Dendritic cell treated with granulocyte-macrophage colony-stimulating factor and Interleukin-4, amounts not matched to agents 40 ng/mL and 50 ng/mL, for 4 days (primary cell): Measurements from ENCODE around the gene RPL18A.

Experiments
- H3K27ac Mint-ChIP-seq: one replicate; pipeline ENCODE4 v1.8.0; 2022; ENCODE audit warnings: mild to moderate bottlenecking, mixed read lengths
- H3K27me3 Mint-ChIP-seq: one replicate; pipeline ENCODE4 v1.8.0; 2022; ENCODE audit warnings: mild to moderate bottlenecking, mixed read lengths
- H3K36me3 Mint-ChIP-seq: one replicate; pipeline ENCODE4 v1.8.0; 2022; ENCODE audit warnings: low read depth, mixed read lengths
- H3K4me1 Mint-ChIP-seq: one replicate; pipeline ENCODE4 v1.8.0; 2022; ENCODE audit warnings: low read depth, mixed read lengths
- H3K4me3 Mint-ChIP-seq: one replicate; pipeline ENCODE4 v1.8.0; 2022; ENCODE audit warnings: mild to moderate bottlenecking, moderate library complexity, mixed read lengths
- H3K9me3 Mint-ChIP-seq: one replicate; pipeline ENCODE4 v1.8.0; 2022; ENCODE audit warnings: mixed read lengths
- intact Hi-C: fragments of 100-400 bp; cut with micrococcal nuclease; formaldehyde crosslinking; loops from one replicate; pipeline ENCODE4 v1.15.0; 2022

The RPL18A gene

DNA sequence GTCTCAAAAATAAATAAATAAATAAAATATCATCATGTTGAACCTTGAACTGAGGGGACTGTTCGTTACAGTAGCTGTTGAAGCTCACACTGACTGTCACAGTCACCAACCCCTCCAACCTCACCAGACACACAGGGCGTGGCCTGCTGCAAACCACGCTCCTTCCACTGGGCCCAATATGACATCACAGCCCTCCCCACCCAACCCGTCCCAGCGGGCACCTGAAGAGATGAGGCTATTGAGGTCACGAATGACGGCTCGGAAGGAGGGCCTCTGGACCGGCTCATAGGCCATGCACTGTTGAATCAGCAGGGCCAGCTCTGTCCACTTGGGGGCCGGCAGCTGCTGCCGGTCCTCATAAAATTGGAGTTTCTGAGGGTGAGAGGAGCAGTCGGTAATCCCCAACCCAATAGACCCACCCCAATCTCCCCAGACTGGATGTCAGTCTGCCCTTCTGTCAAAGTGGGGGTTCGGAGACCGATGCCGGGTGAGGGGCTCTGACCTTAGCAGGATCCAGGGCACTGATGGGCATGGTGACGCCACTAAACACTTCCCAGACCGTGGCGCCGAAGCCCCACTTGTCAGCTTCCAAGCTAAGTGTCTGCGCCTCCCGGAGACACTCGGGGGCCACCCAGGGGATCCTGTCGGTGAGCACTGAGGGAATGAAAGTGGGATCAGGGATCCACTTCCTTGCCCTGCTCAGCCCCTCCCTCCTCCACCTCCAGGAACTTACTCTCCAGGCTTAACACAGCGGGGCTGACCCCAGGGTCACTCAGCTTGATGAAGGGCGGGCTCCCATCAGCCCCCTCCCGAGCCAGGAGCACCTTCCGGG, 25.1 kb upstream of the RPL18A start:
- H3K27ac Mint-ChIP-seq: no peak overlapping the region
- no peaks in the 10 kb centered on the region for H3K9me3 Mint-ChIP-seq
- peaks cover 88% of the 10 kb centered on the region for H3K36me3 Mint-ChIP-seq
- no peaks in the 10 kb centered on the region for H3K4me1 Mint-ChIP-seq
- no peak overlapping the region for H3K4me3 Mint-ChIP-seq
- H3K27me3 Mint-ChIP-seq: no peaks in the 10 kb centered on the region
- intact Hi-C loops: no loop called here

DNA sequence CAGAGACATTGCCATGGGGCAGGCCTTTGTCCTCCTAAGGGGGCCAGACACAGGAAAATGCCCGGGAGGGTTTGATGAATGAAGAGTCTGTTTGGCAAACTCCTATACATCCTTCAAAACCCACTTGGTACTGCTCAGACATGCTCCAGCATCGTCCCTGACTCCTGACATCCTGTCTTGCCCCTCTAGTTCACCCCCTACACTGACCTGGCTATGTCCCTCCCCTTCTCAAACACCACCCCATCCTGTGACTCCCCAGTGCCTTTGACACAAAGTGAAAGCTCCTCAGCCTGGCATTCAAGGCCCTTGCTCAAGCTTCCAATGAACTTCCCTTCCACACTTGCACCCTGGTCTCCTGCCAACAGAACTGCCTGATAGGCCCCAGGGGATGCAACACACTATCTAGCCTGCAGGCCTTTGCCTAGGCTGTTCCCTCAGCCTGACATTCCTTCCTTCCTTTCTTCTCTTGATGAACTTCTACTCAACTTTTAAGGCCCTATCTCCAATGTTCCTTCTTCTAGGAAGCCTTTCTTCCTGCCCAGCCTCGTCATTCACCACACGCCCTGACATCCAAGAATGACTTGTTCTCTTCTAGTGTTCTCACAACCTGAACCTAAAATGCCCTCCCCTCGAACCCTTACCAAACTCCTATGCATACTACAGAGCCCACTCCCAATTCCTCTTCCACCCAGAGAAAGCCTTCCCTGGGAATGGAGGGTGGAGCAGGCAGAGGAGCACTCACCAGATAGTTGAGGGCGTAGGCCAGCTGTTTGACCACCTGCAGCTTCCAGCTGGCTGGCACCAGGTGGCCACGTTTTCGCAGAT, 24.3 kb upstream of the RPL18A start:
- no peaks in the 10 kb centered on the region for H3K27me3 Mint-ChIP-seq
- no peaks in the 10 kb centered on the region for H3K4me1 Mint-ChIP-seq
- no peaks in the 10 kb centered on the region for H3K9me3 Mint-ChIP-seq
- no peak overlapping the region for H3K27ac Mint-ChIP-seq
- intact Hi-C loops: no loop called here
- H3K4me3 Mint-ChIP-seq: no peak overlapping the region
- H3K36me3 Mint-ChIP-seq: peaks cover 88% of the 10 kb centered on the region

DNA sequence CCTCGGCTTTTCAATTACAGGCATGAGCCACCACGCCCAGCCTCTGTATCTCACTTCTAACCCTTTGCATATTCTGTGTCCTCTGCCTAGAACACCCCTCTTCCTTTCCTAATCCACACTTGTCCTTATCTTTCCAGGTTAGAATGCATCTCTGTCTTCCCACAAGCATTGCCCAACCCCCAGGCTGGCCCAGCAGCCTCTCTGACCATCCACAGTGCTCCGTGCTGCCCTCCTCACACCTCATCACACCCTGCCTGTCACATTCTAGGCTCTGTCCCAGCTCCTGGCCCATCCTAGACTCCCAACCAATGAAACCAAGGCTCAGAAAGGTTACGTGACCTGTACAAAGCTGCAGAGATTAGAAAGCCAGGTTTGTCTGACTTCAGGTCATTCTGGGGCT, 23.2 kb upstream of the RPL18A start:
- Mint-ChIP-seq H3K27ac (no peak overlapping the region), H3K9me3 (no peaks in the 10 kb centered on the region), H3K4me3 (no peak overlapping the region), H3K4me1 (no peaks in the 10 kb centered on the region), H3K36me3 (peaks cover 88% of the 10 kb centered on the region), H3K27me3 (no peaks in the 10 kb centered on the region)
- intact Hi-C loops: no loop called here

DNA sequence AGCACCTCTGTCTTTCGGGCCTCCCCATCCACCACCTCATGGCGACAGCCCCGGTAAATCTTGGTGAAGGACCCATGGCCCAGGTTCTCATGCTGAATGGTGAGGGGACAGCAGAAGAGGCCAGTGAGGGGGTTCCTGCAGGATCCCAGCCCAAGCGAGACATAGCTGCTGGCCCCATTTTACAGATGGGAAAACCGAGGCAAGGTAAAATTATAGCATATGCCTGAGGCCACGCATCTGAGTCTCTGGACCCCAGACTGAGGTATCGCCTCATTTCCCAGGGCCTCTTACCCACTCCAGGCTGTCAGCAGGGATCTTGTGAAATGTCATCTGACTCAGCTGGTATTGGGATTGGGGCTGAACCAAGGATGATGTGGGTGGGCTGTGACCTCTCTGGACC, 21.7 kb upstream of the RPL18A start:
- H3K36me3 Mint-ChIP-seq: peaks cover 85% of the 10 kb centered on the region
- intact Hi-C loops: no loop called here
- peaks cover under 1% of the 10 kb centered on the region for H3K4me1 Mint-ChIP-seq
- H3K27ac Mint-ChIP-seq: no peak overlapping the region
- H3K9me3 Mint-ChIP-seq: no peaks in the 10 kb centered on the region
- H3K4me3 Mint-ChIP-seq: no peak overlapping the region
- no peaks in the 10 kb centered on the region for H3K27me3 Mint-ChIP-seq

DNA sequence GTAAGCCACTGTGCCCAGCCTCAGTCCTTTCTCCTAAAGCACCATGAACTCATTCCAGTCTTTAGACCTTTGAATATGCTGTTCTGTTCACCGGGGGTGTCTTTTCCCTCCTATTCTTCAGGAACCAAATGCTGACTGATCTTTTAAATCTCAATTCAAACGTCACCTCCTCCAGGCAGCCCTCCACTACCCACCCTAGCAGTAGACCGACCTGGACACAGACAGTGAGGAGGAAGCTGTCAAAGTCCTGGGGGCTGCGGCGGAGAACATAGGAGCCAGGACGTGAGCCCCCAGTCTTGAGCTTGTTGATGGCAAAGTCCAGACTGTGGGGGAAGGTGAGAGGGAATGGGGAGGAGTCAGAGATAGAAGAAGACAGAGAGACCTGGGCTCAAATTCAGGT, 19.7 kb upstream of the RPL18A start:
- no peak overlapping the region for H3K27ac Mint-ChIP-seq
- peaks cover 86% of the 10 kb centered on the region for H3K36me3 Mint-ChIP-seq
- H3K4me1 Mint-ChIP-seq: peaks cover 21% of the 10 kb centered on the region
- intact Hi-C loops: no loop called here
- H3K9me3 Mint-ChIP-seq: no peaks in the 10 kb centered on the region
- H3K4me3 Mint-ChIP-seq: no peak overlapping the region
- H3K27me3 Mint-ChIP-seq: no peaks in the 10 kb centered on the region

DNA sequence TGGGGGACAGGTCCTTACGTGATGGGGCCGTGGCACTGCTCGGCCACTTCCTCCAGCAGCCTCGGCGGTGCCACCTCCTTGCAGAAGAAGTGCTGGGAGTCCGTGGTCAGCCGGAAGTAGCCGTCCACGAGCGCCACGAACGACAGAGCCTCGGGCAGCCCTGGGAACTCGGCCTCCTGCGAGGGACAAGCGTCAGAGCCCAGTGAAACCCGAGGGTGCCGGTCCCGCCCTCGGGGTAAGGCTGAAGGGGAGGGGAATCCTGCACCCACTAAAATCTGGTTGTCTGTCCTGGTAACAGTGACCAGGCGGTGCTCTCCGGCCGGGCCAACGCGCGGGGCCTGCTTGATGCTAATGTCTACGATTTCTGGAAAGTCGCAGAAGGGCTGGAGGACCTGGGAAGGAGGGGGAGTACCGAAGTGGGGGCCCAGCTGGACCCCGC, 18.3 kb upstream of the RPL18A start:
- Mint-ChIP-seq H3K4me1 (peaks cover 34% of the 10 kb centered on the region), H3K27ac (no peak overlapping the region), H3K9me3 (no peaks in the 10 kb centered on the region), H3K36me3 (peaks cover 73% of the 10 kb centered on the region), H3K27me3 (no peaks in the 10 kb centered on the region), H3K4me3 (no peak overlapping the region)
- intact Hi-C loops: no loop called here

DNA sequence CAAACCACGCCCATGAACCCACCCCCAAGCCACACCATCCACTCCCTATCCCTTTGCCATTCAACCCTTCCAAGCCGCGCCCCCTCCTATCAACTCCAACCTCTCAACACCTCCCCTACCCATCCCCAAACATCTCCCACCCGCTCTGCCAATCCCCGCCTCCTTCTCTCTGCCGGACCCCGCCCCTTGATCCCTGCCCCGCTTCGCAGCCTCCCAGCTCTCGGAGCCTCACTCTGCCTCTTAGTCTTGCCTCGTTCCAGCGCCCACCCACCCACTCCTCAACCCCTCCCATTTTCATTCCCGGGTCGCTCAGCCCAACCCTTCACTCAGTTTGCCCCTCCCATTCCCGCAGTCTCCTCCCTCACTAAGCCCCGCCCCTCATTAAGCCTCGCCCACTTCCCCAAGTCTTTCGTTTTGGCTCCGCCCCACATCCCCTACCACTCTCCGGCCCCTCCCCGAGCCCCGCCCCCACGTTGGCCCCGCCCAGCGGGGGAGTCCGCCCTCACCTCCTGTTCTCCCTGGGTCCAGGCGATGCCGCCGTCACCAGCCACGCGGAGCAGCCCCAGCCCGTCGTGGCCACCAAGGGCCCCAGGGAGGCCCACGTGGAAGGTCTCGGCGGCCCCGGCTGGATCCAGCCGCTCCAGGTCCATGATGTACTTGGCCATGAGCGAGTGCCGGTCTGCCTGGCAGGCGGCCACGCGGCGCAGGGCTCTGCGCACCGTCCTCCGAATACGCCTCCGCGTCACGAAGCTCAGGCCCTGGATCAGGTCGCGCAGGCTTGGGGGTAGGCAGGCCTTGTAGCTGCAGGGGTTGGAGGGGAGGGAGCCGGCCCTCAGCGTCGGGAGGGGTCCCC, 17.7 kb upstream of the RPL18A start:
- Mint-ChIP-seq H3K4me3 (no peak overlapping the region), H3K36me3 (peaks cover 67% of the 10 kb centered on the region), H3K4me1 (peaks cover 36% of the 10 kb centered on the region), H3K9me3 (no peaks in the 10 kb centered on the region), H3K27ac (no peak overlapping the region), H3K27me3 (no peaks in the 10 kb centered on the region)
- intact Hi-C loops: no loop called here

DNA sequence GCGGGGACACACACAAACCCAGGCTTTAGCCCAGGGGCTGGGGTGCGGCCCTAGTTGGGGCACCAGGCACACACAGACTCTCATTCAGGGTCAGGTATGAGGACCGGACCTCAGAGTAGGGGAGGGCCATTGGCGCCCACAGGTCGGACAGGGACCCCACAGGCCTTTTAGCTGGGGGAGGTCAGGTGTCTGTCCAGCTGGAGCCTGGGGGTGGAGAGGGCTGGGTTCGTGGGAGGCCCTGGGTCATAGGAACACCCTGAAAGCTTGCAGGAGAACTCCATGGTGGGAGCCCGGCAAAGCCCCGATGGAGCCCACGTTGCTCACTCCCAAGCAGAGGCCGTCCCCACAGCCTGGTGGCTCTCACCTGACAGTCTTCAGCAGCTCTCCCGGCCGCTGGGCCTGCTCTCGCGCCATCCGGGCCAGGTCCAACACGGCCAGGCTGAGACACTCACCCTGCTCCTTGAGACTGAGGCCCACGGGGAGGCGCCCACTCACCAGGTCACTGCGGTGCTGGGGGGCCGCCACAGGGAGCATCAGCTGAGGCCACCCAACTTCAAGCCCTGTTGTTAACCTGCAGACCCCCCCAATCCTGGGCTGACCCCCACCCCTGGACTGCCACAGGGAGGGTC, 16.9 kb upstream of the RPL18A start:
- H3K9me3 Mint-ChIP-seq: no peaks in the 10 kb centered on the region
- no peaks in the 10 kb centered on the region for H3K27me3 Mint-ChIP-seq
- peaks cover 39% of the 10 kb centered on the region for H3K4me1 Mint-ChIP-seq
- H3K27ac Mint-ChIP-seq: no peak overlapping the region
- H3K4me3 Mint-ChIP-seq: no peak overlapping the region
- intact Hi-C loops: no loop called here
- peaks cover 60% of the 10 kb centered on the region for H3K36me3 Mint-ChIP-seq

DNA sequence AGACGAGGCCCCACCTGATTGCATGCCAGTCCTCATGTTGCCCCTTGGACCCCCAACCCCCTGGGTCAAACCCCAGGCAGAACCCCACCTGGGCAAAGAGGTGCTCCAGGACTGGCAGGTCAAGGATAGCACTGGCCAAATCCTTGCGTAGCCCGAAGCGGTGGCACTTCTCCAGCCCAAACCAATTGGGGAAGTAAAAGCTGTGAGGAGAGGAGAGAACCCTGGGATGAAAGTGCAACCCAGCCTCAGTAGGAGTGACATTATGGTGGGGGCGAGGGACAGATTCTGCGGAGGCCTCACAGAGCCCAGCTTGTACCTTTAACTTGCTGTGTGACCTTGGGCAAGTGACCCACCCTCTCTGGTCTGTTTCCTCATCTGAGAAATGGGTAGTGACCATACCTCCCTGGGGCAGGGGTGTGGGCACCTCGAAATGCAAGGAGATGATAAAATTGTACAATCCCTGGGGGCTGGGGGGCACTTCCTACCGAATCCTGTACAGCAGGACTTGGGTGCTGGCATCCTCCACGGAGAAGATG, 16.4 kb upstream of the RPL18A start:
- intact Hi-C loops: no loop called here
- peaks cover 45% of the 10 kb centered on the region for H3K4me1 Mint-ChIP-seq
- H3K27ac Mint-ChIP-seq: no peak overlapping the region

DNA sequence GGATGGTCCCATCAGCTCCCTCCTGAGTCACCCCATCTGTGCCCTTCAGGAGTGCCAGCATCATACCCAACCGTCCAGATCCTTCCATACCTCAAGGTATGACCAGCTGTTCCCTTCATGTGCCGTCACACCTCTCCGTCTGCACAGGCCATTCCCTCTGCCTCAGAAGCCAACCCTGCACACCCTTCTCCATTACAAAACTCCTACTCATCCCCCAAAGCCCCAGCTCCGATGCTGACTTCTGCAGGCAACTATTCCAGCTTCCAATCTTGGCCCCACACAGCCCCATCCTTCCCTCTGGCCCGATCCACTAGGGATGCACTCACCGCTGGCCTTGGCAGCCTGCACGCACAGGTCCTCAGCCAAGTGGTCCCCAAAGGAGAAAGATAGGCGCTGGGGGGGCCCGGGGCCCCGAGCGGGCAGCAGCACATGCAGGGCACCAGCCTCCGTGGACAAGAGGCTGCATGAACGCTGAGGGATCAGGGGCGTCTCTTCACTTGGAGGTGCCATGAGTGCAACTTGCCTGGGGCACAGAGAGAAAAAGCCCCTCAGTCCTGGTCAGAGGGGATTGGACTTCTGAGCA, 15.7 kb upstream of the RPL18A start:
- Mint-ChIP-seq H3K27me3 (no peaks in the 10 kb centered on the region), H3K4me3 (no peak overlapping the region), H3K9me3 (no peaks in the 10 kb centered on the region), H3K4me1 (peaks cover 51% of the 10 kb centered on the region), H3K27ac (no peak overlapping the region), H3K36me3 (peaks cover 48% of the 10 kb centered on the region)
- intact Hi-C loops: no loop called here

More for the DNA sequence above, 16.4 kb upstream of the RPL18A start:
- Mint-ChIP-seq H3K4me3 (no peak overlapping the region), H3K36me3 (peaks cover 54% of the 10 kb centered on the region), H3K27me3 (no peaks in the 10 kb centered on the region), H3K9me3 (no peaks in the 10 kb centered on the region)

DNA sequence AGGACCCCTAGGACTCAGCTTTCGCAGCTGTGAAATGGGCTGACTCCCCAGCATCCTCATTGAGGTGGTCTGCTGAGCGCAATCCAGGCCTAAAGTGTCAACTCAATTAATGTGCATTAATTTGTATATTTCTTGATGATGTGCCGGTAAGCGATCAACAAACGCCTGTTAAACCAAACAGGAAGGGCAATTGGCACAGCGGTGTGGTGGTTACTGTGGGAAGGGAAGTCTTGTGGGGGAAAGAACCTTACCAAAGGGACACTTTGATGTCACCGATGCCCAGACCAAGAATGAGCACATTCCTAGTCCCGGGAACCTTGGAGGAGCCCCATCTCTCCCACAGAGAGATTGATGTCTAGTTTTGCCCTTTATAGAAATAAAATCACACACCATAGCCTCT, 13.6 kb upstream of the RPL18A start:
- intact Hi-C loops: no loop called here

DNA sequence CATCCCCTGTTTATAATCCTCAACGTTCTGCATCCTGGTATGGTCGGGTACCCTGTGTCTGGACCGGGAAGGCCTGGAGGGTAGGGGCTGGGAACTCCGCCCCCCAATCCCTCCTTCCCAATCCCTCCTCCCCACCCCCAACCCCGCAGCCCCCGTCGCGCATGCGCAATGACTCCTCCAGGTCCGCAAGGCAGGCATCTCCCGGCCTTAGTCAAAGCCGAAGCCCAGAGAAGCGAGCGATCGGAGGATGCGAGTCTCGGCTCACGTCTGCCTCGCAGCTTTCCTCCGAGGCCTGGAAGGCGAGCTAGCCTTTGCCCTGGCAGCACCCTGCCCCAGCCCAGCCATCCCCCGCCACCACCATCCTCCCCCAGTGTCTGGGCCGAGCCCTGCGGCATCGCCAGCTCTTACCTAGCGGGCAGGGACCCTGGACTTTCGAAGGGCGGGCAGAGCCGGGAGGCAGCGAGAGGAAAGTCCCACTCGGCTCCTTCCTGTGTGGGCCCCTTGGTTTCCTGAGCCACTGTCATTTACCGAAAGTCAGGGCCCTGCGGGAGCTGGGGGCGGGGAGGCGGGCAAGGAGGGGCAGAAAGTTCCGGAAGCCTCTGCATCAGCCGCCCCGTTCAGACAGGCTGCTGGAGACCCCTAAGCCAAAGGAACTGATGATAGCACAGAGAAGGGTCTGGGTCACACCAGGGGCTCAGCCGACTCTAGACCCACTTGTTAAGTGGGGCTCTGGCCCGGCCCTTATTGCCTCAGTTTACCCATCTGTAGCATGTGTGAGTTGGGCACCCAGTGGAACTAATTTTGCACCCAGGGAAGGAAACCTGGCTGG, 12.0 kb upstream of the RPL18A start, which contains the start of gene JAK3:
Gene JAK3, minus strand, starts transcription at position 445 of the 829 bp plus-strand sequence. CDS start 3,565 bp downstream, outside the sequence.
- Mint-ChIP-seq H3K27me3 (no peaks in the 10 kb centered on the region), H3K27ac (peak within 1 kb of the TSS; percentile 95), H3K9me3 (no peaks in the 10 kb centered on the region), H3K36me3 (peaks cover 11% of the 10 kb centered on the region), H3K4me3 (peak within 1 kb of the TSS; percentile 72), H3K4me1 (peaks cover 75% of the 10 kb centered on the region)
- intact Hi-C loops: no loop called here

More for the DNA sequence above, 13.6 kb upstream of the RPL18A start:
- Mint-ChIP-seq H3K4me3 (no peak overlapping the region), H3K27ac (no peak overlapping the region), H3K4me1 (peaks cover 68% of the 10 kb centered on the region), H3K9me3 (no peaks in the 10 kb centered on the region), H3K27me3 (no peaks in the 10 kb centered on the region), H3K36me3 (peaks cover 26% of the 10 kb centered on the region)
